Stimulated activated CD4-positive, alpha-beta T cell treated with anti-CD3 and anti-CD28 coated beads, Interleukin-1b, Interleukin-23, amount 100 ng/mL, for 4 hours (primary cell): Measurements from ENCODE around the gene TEX50.
"Not testable (repeated sequence)": the region's sequence is repeated elsewhere in the genome, so short reads cannot be mapped to it uniquely, and the experiment has no call there.

ENCODE experiments used
- DNase-seq, 2 donors: peaks; one replicate each; pipeline ENCODE4 v3.0.0-alpha.2; 2020; ENCODE audit warnings: low read depth in 2 of 2

TEX50 gene, protein sequence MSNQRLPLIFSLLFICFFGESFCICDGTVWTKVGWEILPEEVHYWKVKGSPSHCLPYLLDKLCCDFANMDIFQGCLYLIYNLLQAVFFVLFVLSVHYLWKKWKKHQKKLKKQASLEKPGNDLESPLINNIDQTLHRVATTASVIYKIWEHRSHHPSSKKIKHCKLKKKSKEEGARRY

DNA sequence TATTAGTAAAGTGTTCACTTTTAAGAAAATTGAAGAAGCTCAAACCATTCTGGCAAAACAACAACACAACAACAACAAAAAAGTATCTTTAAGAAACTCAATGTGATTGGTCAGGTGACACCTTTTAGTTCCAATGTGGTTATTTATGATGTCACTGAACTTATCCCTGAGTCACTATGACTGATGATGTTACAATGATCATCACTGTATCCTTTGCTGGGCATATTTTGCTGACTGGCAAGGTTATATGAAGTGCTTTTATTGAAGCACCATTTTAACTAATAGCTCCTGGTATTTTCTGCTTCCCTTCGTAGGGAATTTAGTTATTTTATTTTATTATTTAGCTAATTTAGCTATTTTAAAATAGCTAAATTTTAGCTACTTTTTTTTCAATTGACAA, at the start of gene TEX50:
TSS of gene TEX50 (plus strand) at position 223 of the 400 bp plus-strand sequence. CDS start 184 bp downstream, outside the sequence.
- DNase-seq: no peak

DNA sequence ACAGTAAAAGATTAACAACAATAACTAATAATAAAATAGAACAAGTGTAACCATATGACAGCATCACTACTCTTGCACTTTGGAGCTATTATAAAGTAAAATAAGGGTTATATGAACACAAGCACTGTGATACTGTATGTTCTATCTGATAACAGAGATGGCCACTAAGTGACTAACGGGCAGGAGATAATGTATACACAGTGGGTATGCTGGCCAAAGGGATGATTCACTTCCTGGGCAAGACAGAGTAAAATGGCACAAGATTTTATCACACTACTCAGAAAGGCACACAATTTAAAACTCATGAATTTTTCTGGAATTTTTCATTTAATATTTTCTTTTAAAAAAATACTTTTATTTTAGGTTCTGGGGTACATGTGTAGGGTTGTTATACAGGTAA, 44.6 kb upstream of the TEX50 start:
- DNase-seq: no peak

DNA sequence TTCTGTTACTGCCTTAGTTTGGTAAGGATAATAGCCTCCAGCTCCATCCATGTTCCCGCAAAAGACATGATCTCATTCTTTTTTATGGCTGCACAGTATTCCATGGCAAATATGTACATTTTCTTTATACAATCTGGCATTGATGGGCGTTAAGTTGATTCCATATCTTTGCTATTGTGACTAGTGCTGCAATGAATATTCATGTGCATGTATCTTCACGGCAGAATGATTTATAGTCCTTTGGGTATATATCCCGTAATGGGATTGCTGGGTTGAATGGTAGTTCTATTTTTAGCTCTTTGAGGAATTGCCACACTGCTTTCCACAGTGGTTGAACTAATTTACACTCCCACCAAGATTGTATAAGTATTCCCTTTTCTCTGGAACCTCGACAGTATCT, 44.0 kb upstream of the TEX50 start:
- not testable (repeated sequence) for DNase-seq

DNA sequence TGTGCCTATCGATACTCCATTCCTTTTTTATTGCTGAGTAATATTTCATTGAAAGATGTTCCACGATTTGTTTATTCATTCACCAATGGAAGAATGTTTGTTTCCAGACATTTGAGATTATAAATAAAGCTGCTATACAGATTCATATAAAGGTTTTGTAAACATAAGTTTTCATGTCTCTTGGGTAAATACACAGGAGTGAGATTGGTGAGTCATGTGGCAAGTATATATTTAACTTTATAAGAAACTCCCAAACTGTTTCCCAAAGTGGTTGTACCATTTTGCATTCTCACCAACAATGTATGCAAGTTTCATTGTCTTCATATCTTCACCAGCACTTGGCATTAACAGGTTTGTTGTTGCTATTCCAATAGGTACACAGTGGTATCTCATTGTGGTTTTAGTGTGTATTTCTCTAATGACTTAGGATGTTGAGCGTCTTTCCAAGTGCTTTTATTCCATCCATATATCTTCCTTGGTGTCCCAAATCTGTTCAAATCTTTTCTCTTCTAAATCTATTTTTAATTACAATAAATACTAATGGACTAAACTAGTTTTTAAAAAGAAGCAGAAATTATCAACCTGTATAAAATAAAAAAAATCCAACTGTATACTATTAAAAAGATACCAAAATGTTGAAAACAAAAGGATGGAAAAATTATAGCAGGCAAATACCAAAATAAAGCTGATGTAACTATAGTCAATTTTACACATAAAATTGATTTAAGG, 38.9 kb upstream of the TEX50 start:
- no peak for DNase-seq

DNA sequence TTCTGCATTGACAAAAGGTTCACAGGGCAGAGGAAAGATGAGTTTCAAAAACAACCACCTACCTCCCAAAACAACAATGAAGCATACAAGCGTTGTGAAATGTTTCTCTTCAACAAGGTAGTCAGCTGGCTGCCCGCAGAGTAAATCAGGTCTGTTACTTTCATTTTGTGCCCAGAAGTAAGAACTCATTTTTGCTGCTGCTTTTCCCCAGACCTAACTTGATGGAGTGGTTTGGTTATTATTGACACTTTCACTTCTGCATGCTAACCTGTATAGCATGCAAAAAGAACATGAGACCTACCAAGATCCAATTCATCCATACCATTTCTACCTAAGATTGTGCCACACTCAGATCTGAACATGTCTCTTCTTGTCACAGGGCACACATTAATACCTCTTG, 33.5 kb upstream of the TEX50 start:
- no peak for DNase-seq

DNA sequence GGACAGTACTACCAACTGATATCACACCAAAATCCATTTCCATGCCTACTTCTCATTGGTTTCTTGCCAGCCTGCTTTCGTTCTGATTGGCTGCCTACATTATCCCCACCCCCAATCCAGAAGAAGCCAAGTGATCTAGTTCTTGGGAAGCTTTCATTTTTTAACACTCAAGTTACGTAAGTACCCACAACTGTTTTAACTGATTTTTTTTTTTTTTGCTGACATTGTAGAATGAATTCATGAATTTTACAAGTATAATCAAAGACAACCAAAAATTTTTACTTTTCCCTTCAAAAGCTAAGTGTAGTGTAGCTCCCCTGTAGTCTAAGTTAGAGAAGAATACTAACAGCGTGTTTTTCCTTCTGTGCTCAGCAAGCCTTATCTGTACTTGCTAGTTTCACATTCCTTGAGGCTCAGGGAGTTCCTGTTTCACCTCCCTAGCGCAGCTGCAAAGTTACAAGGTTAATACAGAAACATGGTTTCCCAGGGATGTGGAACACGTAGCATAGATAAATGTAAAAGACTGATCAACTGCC, 32.0 kb upstream of the TEX50 start, which contains the start of gene SLC9C2:
TSS of gene SLC9C2 (minus strand) at position 17 of the 536 bp plus-strand sequence. CDS start 1,296 bp downstream, outside the sequence.
- no peak for DNase-seq

DNA sequence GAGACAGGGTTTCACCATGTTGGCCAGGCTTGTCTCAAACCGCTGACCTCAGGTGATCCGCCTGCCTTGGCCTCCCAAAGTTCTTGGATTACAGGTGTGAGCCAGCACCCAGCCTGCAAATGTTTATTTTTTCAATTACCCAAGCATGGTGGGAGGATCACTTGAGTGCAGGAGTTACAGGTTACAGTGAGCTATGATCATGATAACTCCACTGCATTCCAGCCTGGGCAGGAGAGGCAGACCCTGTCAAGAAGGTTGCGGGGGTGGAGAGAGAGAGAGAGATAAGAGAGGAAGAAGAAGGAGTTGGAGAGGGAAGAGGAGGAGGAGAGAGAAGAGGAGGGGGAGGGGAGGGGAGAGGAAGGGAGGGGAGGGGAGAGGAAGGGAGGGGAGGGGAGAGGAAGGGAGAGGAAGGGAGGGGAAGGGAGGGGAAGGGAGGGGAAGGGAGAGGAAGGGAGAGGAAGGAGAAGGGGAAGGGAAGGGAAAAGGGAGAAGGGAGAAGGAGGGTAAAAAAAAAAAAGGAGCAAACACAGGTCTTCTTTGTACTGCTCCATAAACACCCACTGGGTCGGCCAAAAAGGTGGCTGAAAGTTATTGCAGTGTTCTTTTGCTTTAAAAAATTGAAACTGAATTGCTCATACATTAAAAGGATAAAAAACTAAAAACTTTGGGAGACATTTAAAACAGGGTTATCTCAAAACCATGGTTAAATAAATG, 26.5 kb upstream of the TEX50 start:
- DNase-seq: no peak

DNA sequence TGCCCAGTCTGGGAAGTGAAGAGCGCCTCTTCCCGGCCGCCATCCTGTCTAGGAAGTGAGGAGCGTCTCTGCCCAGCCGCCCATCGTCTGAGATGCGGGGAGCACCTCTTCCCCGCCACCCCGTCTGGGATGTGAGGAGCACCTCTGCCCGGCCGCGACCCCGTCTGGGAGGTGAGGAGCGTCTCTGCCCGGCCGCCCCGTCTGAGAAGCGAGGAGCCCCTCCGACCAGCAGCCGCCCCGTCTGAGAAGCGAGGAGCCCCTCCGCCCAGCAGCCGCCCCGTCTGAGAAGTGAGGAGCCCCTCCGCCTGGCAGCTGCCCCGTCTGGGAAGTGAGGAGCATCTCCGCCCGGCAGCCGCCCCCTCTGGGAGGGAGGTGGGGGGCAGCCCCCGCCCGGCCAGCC, 22.1 kb upstream of the TEX50 start:
- DNase-seq: not testable (repeated sequence)

DNA sequence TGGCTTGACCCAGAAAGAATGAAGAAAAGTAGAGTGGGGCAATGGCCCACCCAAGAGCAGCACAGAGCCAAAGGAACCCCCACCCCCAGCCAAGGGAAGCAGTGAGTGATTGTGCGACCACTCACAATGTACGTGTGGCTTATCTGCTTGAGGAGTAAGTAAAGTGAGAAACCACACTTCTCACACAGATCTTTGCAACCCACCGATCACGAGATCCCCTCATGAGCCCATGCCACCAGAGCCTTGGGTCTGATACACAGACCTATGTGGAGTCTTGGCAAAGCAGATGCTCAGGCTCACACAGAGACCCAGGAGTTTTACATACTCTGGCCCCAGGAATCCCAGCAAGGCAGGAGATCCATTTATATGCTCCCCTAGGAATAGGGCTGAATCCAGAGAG, 18.3 kb upstream of the TEX50 start:
- no peak for DNase-seq

DNA sequence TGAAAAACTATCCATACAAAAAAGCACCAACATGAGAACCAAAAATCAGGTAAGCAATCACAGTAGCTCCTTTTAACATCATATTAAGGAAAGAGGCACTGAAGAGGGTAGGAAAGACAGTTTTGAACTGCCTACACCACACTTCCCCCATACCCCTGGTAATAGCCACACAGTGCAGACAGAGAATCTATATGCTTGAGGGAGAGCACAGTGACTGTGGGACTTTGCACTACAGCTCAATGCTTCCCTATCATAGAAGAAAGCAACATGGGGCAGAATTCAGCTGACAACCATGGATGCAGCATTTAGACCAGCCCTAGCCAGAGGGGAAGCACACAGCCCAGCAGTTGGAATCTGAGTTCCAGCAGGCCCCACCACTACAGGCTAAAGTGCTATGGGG, 7.9 kb upstream of the TEX50 start:
- DNase-seq: no peak

DNA sequence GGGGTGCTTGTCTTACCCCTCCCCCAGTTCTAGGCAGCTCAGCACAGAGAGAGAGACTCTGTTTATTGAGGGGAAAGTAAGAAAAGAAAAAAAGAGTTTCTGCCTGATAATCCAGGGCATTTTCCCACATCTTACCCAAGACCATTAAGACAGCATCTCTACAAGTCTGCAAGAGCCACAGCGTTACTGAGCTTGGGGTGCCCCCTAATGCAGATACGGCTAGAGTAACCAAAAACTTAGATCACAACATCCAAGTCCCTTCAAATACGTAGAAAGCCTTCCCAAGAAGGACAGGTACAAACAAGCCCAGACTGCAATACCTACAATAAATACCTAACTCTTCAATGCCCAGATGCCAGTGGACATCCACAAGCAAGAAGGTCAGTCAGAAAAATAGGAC, 6.2 kb upstream of the TEX50 start:
- no peak for DNase-seq

DNA sequence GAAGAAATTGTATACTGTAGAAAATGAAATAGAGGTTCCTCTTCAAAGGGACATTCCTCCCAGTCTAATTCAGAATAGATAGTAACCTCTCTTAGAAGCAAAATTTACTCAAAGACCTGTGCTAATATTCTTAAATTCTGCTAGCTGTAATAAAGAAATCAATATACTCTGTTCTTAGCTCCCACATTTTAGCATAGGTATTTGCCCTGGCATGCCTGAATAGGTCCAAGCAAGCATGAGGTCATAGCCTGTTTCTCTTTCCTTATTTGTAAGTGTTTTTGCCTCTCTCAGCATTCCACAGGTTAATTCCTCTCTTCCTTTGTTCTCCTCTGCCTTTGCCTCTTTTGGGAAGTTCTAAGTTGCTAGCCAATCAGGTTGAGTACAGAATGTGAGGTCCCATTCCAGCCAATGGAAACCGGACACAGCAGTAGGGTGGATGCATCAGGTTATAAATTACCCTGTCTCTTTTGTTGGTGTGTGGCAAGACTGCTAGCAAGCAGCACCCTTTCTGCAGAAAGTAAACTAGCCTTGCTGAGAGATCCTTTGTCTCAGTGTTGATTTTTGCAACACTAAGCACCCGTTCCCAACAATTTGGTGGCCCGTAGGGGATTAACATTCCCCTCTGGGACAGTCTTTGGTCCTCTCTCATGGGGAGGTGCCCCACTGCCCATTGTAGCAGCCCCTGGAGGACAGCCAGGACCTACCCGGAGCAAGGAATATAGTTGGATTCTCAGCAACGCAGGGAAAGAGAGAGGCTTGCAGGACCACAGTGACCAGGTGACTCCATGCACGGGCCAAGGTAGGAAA, 2.3 kb downstream of the TEX50 start:
- DNase-seq: not testable (repeated sequence)

DNA sequence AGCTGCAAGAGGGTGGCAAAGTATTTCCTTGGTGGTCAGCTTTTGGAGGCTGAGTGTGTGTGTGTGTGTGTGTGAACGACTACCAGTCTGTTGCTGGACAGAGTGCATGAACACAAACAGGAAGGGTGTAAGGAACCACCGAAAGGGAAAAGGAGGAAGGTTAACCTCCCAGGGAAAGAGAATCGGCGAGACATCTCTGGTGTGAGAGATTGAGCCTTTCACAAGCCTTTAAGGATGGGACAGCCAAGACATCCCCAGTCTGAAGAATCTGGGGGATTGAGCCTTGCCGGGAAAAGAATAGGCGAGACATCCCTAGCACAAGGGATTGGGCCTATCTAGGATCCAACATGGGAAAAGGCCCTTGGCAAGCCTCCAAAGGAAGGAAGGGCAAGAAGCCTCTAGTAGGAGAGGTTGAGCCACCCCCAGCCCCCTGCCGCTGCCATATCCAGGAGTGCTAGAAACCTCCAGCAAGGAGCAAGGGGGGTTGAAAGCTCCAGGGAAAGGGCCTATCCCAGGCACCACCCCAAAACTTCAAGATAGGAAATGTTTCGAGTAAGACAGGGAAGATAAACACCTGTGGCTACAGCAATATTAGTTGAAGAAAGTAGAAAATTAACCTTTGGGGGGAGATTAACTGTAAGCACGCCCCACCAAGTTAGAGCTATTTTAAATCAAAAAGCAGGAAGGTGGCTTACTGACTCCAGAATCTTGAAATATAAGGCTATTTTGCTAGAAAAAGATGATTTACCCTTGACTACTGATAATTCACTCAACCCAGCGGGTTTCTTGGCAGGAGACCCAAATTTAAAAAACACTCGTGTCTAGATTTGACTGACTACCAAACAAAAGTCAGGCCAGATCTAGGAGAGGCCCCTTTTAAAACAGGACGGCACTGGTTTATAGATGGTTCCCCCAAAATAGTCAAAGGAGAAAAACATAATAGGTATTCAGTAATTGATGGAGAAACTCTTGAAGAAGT, 3.2 kb downstream of the TEX50 start:
- no peak for DNase-seq

DNA sequence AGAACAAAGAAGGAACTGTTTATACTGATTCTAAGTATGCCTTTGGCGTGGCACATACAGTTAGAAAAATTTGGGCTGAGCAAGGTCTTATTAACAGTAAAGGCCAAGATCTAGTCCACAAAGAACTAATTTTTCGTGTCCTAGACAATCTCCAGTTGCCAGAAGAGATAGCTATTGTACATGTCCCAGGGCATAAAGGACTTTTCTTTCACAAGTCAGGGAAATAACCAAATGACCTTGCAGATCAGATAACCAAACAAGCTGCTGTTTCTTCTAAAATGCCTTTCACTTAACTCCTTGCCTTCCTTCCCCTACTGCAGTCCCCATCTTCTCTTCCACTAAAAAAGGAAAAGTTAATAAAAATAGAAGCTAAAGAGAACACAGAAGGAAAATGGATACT, 4.0 kb downstream of the TEX50 start:
- no peak for DNase-seq

DNA sequence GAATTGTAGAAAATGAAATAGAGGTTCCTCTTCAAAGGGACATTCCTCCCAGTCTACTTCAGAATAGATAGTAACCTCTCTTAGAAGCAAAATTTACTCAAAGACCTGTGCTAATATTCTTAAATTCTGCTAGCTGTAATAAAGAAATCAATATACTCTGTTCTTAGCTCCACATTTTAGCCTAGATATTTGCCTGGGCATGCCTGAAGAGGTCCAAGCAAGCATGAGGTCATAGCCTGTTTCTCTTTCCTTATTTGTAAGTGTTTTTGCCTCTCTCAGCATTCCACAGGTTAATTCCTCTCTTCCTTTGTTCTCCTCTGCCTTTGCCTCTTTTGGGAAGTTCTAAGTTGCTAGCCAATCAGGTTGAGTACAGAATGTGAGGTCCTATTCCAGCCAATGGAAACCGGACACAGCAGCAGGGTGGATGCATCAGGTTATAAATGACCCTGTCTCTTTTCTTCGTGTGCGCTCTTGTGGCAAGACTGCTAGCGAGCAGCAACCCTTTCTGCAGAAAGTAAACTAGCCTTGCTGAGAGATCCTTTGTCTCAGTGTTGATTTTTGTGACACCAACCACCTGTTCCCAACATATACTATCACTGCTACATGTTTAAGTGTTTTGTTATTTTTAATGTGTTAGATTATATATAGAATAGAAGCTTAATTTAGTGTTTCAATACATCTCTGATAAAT, 7.5 kb downstream of the TEX50 start:
- not testable (repeated sequence) for DNase-seq

DNA sequence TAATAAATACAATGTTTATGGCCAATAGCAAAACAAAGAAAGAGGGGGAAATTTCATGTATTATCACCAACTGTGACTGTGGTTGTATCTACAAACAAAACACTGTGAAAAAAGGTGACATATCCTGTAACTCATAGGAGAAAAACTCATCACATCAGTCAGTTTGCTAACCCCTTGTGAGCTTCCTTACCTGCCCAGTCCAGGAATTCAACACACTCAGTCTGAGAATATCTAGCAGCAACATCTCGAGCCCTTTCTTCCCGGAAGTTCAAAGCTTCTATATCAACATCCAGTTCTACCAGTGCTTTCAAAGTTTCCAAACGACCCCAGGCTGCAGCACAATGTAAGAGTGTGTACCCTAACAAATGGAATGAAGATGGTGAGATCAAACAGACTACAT, 11.5 kb downstream of the TEX50 start:
- no peak for DNase-seq

DNA sequence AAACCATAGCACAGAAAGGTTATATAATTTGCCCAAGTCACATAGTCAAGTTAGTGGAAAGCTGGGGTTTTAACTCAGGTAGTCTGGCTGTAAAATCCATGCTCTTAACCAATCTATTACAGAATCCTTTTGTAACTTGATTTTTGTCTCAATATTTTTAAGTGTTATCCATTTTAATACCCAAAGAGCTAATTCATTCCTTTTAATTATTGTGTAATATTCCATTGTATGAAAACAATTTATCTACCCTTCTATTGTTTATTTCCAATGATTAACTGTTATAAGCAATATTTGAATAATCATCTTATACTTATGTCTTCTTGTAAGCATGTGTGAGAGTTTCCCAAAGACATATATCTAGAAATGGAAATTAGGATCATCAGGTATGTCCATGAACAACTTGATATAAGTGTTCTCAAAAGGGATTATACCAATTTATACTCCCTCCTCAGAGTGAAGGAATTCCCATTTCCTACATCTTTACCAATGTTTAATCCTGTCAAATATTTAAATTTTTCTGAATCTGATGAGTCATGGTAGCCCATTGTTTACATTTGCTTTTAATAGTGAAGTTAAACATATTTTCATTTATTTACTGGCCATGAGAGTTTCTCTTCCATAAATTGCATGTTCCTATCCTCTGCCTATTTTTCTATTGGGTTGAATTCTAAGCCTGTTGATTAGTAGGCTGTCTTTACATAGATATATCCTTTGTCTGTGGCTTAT, 13.9 kb downstream of the TEX50 start:
- no peak for DNase-seq

DNA sequence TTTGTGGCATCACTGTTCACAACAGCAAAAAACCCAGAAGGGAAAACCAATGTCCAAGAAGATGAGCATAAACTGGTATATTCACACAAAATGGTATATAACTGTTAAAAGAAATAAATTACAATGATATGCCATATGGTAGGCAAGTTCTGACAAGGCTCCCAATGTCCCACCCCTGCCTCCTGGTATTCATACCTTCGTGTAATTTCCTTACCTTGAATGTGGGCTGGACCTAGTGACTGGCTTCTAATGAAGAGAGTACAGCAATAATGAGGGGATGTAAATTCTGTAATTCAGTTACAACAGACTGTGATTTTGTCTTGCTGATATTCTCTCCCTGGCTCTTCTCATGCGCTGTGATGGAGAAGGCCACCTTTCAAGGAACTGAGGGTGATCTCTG, 25.2 kb downstream of the TEX50 start:
- no peak for DNase-seq

DNA sequence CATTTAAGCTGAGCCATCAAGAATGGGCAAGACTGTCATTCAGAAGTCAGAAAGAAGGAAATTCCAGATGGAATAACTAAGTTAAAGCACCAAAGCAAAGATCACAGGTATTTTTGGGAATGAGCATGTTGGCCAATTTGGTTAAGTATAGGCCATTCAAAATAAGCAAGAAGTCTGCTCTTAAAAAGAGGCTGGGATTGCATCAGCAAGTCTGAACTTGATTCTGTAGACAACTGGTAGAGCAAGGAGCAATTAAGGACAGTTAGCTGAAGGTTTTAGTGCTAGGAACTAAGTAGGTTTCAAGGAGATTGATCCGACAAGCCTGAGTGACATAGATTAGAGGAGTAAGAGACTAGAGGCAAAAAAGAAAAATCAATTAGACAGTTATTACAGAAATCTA, 26.1 kb downstream of the TEX50 start:
- no peak for DNase-seq
